ENCODE measurements around the gene TET3. TPM values are rescaled to one million over a fixed set of nuclear protein-coding genes. Genes with fewer than 3 reads are reported as not detected.

TET3 gene
- total RNA-seq, 1 experiment from 2014 or later, result 23.3 TPM

DNA sequence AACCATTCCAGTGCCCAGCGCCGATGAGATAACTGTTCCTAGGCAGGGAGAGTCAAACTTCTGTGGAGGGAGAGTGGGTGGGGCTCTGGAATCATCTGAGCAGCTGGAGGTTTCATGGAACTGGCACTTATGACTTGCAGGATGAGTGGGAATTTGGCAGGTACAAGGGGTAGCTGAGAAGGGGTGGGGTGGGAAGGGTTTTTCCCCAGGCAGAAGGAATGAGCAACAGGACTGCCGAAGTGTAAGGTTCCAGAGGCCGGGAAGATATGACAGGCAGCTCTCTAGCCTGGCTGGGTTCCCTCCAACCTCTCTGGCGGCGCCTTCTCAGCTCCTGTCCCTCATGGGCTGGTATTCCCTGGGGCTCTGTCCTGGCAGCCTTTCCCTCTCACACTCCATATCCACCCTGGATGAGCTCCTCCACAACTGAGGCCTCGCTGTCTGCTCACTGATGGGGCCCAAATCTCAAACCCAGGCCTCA lies 2.5 kb upstream of the TET3 start:
- Mint-ChIP-seq H3K4me3 (ENCODE audit: low read depth, unreplicated experiment) (peak overlapping the region; percentile 81), H3K9me3 (ENCODE audit: low read depth, unreplicated experiment) (no peaks in the 10 kb centered on the region), H3K27me3 (ENCODE audit: unreplicated experiment) (no peaks in the 10 kb centered on the region), H3K27ac (ENCODE audit: unreplicated experiment) (peak overlapping the region; percentile 95), H3K4me1 (ENCODE audit: low read depth, unreplicated experiment) (peaks cover 66% of the 10 kb centered on the region), H3K36me3 (ENCODE audit: insufficient read depth, unreplicated experiment) (peaks cover 60% of the 10 kb centered on the region)
- no TSS peak for BruUV-seq (replicated peaks)
- DNase-seq, result no peak
- intact Hi-C loops (cut with micrococcal nuclease; ENCODE audit: unreplicated experiment), result loop anchor here (5.0 kb wide), 1 partner anchor 140 kb away; no protein-coding TSS in a partner anchor
- TF ChIP-seq, protein P1, sequence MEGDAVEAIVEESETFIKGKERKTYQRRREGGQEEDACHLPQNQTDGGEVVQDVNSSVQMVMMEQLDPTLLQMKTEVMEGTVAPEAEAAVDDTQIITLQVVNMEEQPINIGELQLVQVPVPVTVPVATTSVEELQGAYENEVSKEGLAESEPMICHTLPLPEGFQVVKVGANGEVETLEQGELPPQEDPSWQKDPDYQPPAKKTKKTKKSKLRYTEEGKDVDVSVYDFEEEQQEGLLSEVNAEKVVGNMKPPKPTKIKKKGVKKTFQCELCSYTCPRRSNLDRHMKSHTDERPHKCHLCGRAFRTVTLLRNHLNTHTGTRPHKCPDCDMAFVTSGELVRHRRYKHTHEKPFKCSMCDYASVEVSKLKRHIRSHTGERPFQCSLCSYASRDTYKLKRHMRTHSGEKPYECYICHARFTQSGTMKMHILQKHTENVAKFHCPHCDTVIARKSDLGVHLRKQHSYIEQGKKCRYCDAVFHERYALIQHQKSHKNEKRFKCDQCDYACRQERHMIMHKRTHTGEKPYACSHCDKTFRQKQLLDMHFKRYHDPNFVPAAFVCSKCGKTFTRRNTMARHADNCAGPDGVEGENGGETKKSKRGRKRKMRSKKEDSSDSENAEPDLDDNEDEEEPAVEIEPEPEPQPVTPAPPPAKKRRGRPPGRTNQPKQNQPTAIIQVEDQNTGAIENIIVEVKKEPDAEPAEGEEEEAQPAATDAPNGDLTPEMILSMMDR (IDR thresholded peaks at IDR 0.05; ENCODE audit: unreplicated experiment), result no peak
- CTCF ChIA-PET, result interaction anchor here (0.8 kb wide), 1 partner anchor 168 kb away, joined by 4 read pairs; no protein-coding TSS in a partner anchor

DNA sequence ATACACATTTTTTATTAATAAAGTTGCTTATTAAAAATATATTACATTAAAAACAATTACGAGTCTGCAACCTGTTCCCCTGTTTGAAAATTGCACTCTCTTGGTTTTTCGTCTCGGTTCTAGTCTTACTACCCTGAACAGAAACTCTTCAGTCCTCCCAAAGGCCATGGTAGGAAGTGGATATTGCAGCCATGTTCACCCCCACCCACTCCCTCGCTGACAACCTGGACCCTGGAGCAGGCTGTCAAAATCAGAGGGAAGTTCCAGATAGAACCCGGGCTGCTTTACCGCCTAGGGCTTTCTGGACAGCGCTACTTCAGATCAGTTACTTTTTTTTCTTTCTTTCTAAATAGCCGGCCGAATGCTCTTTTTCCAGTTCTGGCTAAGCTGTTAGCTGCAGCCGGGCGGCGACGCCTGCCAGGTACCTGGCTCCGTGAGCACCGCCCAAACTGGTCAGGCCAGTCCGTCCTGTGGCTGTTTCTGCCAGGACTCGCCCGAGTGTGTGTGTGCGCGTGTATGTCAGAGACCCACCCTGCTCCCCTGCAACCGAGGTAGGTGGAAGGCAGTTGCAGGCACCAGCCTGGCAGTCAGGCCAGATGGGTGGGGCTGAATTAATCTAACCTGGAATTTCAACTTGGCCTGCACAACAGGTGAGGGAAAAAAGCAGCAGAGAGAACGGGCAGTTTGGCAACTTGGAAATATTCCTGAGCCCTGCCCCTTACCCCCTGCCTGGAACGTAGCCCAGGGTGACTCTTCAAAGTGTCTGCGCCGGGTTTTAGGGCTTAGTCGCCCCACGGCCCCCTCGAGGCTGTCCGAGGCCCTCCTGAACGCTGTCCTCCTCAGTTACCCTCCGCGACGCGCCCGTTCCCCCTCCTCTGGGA lies 1.1 kb upstream of the TET3 start:
- CTCF ChIA-PET, result no interaction called here
- DNase-seq, result peak; percentile 98
- Mint-ChIP-seq H3K36me3 (ENCODE audit: insufficient read depth, unreplicated experiment) (peaks cover 74% of the 10 kb centered on the region), H3K27me3 (ENCODE audit: unreplicated experiment) (no peaks in the 10 kb centered on the region), H3K9me3 (ENCODE audit: low read depth, unreplicated experiment) (no peaks in the 10 kb centered on the region), H3K4me3 (ENCODE audit: low read depth, unreplicated experiment) (peak overlapping the region; percentile 81), H3K4me1 (ENCODE audit: low read depth, unreplicated experiment) (peaks cover 78% of the 10 kb centered on the region), H3K27ac (ENCODE audit: unreplicated experiment) (peak overlapping the region; percentile 95)
- no TSS peak for BruUV-seq (replicated peaks)
- TF ChIP-seq, protein P1 (IDR thresholded peaks at IDR 0.05; ENCODE audit: unreplicated experiment), result no peak
- intact Hi-C loops (cut with micrococcal nuclease; ENCODE audit: unreplicated experiment), result loop anchor here (1.0 to 5.0 kb wide), 2 partner anchors 57 to 139 kb away; partner anchors contain the start of gene DGUOK

DNA sequence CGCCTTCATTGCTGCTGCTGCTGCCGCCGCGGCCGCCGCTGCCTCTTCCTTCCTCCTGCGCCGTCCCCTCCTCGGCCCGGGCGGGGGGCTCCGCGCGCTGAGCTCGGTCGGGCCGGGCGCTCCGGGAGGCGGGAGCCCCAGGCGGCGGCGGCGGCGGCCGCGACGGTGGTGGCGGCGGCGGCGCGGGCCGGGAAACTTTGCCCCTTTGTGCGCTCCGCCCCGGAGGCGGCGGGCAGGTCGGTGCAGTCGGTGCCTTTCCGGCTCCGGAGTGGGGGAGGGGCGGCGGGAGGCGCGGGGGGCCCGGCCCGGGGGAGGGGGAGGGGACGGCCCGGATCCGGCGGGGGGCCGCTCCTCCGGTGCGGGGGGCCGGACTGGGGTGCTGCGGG lies 205 bp downstream of the TET3 start:
- H3K27me3 Mint-ChIP-seq (ENCODE audit: unreplicated experiment), result no peaks in the 10 kb centered on the region
- H3K4me3 Mint-ChIP-seq (ENCODE audit: low read depth, unreplicated experiment), result peak overlapping the region; percentile 81
- H3K4me1 Mint-ChIP-seq (ENCODE audit: low read depth, unreplicated experiment), result peaks cover 78% of the 10 kb centered on the region
- no peak overlapping the region for H3K27ac Mint-ChIP-seq (ENCODE audit: unreplicated experiment)
- peaks cover 82% of the 10 kb centered on the region for H3K36me3 Mint-ChIP-seq (ENCODE audit: insufficient read depth, unreplicated experiment)
- TF ChIP-seq, protein P1 (IDR thresholded peaks at IDR 0.05; ENCODE audit: unreplicated experiment), result no peak
- CTCF ChIA-PET, result no interaction called here
- peak; percentile 75 for DNase-seq
- BruUV-seq (replicated peaks), result no TSS peak
- intact Hi-C loops (cut with micrococcal nuclease; ENCODE audit: unreplicated experiment), result loop anchor here (5.0 kb wide), 1 partner anchor 137 kb away; no protein-coding TSS in a partner anchor
- no peaks in the 10 kb centered on the region for H3K9me3 Mint-ChIP-seq (ENCODE audit: low read depth, unreplicated experiment)

DNA sequence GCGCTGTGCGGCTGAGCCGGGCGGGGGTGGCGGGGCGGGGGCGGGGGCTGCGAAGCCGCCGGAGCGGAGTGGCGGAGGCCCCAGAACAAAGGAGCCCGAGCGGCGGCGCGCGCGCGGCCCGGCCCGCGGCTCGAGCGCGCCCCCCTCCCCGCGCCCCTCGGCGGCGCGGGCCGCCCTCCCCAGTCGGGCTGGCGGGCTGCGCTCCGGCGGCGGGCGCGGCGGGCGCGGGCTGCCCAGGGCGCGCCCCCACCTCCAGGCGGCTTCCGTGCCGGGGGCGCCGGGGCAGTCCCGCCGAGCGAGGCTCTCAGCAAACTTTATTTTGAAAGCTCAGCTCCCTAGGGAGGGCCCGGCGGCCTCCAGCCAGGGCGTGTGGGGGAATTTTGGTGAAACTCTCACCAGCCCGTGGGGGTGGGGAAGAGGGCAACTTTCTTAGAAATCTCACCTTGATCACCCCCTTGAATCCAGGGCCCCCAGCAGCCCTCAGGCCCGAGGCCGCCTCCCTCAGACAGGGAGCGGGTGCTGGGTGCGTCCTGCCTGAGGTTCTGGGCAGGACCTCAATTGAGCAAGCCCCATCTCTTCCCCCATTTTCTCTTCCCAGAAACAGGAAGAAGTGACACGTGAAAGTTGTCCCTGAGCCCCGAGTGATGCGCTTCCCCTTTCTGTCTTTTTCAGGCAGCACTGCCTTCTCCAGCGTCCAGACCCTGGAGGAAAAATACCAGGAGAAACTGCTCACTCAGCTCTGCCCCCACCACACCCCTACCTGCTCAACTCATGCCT lies 786 bp downstream of the TET3 start:
- CTCF ChIA-PET, result interaction anchor here (2.6 kb wide), 1 partner anchor 10 kb away, joined by 5 read pairs; no protein-coding TSS in a partner anchor
- H3K4me1 Mint-ChIP-seq (ENCODE audit: low read depth, unreplicated experiment), result peaks cover 72% of the 10 kb centered on the region
- BruUV-seq (replicated peaks), result no TSS peak
- peaks cover 85% of the 10 kb centered on the region for H3K36me3 Mint-ChIP-seq (ENCODE audit: insufficient read depth, unreplicated experiment)
- DNase-seq, result peak; percentile 28
- H3K9me3 Mint-ChIP-seq (ENCODE audit: low read depth, unreplicated experiment), result no peaks in the 10 kb centered on the region
- peak overlapping the region; percentile 74 for H3K27ac Mint-ChIP-seq (ENCODE audit: unreplicated experiment)
- intact Hi-C loops (cut with micrococcal nuclease; ENCODE audit: unreplicated experiment), result no loop called here
- H3K4me3 Mint-ChIP-seq (ENCODE audit: low read depth, unreplicated experiment), result peak overlapping the region; percentile 81
- TF ChIP-seq, protein P1 (IDR thresholded peaks at IDR 0.05; ENCODE audit: unreplicated experiment), result no peak
- no peaks in the 10 kb centered on the region for H3K27me3 Mint-ChIP-seq (ENCODE audit: unreplicated experiment)

All from Calu3 (cell line).